Fibroblast of pulmonary artery (primary cell): ENCODE results near the gene EIF4E.
"Not testable (repeated sequence)": the region's sequence is repeated elsewhere in the genome, so short reads cannot be mapped to it uniquely, and the experiment has no call there.

ENCODE experiments used
- DNase-seq: peaks from one replicate; pipeline ENCODE4 v3.0.0-alpha.2; 2010; ENCODE audit warnings: low read depth
- H3K4me3 ChIP-seq: replicated peaks from 2 replicates; pipeline ENCODE4 v1.5.1; 2011; ENCODE audit warnings: low read depth, mild to moderate bottlenecking, control low read depth, low read length, moderate library complexity
- TF ChIP-seq, protein P1 (sequence below): IDR thresholded peaks from 2 replicates; pipeline ENCODE4 v1.5.1; 2011; ENCODE audit warnings: mild to moderate bottlenecking, control low read depth, low read length, inconsistent platforms; ENCODE audit errors: missing control alignments

Gene EIF4E

DNA sequence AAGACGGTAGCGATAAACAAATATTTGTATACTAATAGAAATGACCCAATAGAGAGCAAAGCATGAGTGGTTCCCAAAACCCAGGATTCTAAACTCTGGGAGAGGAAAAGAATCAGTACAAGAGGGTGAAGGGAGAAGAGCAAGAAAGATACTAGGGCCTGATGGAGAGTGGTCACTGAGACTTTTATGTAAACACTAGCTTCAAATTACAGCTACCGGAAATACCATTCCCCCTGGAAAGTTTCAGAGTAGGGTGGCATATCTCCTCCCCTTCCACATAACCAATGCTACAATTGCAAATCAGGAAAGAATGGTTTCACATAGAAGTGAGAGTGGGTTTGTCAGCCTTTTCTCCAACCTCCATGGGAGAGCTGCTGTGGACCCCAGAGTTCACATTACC is 77.1 kb downstream of the EIF4E start:
- TF ChIP-seq, protein P1, sequence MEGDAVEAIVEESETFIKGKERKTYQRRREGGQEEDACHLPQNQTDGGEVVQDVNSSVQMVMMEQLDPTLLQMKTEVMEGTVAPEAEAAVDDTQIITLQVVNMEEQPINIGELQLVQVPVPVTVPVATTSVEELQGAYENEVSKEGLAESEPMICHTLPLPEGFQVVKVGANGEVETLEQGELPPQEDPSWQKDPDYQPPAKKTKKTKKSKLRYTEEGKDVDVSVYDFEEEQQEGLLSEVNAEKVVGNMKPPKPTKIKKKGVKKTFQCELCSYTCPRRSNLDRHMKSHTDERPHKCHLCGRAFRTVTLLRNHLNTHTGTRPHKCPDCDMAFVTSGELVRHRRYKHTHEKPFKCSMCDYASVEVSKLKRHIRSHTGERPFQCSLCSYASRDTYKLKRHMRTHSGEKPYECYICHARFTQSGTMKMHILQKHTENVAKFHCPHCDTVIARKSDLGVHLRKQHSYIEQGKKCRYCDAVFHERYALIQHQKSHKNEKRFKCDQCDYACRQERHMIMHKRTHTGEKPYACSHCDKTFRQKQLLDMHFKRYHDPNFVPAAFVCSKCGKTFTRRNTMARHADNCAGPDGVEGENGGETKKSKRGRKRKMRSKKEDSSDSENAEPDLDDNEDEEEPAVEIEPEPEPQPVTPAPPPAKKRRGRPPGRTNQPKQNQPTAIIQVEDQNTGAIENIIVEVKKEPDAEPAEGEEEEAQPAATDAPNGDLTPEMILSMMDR = no peak
- peak; percentile 52 for DNase-seq
- H3K4me3 ChIP-seq = no peak overlapping the region

- DNase-seq = no peak
- H3K4me3 ChIP-seq = no peak overlapping the region
- TF ChIP-seq, protein P1 = no peak
Measured at GRCh38 chr4:98850937-98851336, 78.0 kb downstream of the EIF4E start.

DNA sequence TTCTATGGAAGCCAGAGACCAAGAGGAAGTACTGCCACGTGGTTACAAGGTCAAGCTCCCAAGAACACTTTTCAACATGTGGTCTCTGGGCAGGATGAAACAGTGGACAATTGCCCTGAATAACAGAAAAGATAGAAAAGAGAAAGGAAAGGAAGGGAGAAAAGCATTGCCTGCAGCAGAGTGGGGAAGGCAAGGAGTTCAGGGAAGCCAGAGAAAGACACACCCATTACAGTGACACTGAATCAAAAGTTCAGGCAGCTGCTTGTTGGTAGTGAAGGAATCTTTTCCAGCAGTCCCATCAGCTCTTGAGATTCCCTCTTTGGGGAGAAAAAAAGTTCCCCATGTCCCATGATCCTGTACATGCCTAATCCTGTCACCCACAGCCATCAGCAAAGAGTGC is 80.5 kb downstream of the EIF4E start:
- TF ChIP-seq, protein P1 = no peak
- no peak overlapping the region for H3K4me3 ChIP-seq
- DNase-seq = no peak

DNA sequence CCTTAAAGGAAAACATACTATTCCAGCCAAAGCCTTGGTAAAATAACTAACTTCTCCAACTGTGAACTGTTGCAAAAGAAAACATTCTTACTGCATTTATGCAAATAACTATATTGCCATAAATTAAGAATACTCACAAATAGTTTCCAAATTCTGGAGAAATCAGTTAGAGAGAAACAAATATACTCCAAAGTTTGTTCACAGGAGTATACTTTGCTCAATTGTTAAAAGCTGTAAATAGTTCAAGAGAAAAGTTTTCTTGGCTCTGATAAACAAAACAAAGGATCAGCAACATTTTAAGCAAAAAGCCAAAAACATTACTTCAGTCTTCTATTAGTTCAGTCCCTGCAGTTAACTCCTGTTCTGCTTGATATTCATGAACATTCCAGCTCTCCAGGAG is 83.0 kb downstream of the EIF4E start:
- no peak overlapping the region for H3K4me3 ChIP-seq
- TF ChIP-seq, protein P1 = no peak

GRCh38 chr4:98842917-98843316 is 86.0 kb downstream of the EIF4E start:
- DNase-seq, H3K4me3 ChIP-seq: not testable (repeated sequence)

More for the DNA sequence above, 83.0 kb downstream of the EIF4E start:
- DNase-seq = no peak

DNA sequence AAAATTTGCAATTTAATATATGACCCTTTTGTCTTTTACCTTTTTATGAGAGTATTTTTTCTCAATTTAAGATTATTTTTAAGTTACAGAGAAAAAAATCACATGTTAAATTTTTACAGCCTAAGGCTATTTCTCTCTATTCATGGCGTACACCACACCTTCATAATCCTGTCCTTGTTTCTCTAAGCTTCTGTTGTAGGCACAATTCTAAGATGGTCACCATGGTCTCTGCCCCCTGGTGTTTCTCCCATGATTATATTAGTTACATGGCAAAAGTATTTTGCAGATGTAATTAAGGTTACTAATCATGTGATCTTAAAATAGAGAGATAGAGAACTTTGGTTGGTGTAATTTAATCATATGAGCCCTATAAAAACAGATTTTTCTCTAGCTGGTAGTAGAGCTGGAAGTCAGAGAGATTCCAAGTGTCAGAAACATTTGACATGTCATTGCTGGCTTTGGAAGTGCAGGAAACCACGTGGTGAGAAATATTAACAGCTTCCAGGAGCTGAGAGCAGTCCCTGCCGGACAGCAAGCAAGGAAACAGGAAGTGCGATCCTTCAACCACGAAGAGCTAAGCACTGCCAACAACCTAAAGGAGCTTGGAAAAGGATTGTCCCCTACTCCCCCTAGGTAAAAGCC is 89.8 kb downstream of the EIF4E start:
- H3K4me3 ChIP-seq = no peak overlapping the region
- TF ChIP-seq, protein P1 = peak; percentile 22
- DNase-seq = peak; percentile 90

DNA sequence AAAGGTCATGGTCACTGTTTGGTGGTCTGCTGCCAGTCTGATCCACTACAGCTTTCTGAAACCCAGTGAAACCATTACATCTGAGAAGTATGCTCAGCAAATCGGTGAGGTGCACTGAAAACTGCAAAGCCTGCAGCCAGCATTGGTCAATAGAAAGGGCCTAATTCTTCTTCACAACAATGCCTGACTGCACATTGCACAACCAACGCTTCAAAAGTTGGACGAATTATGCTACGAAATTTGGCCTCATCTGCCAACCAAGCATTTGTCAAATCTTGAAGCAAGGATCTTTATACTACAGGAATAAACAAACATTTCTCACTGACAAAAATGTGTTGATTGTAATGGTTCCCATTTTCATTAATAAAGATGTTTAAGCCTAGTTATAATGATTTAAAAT is 90.4 kb downstream of the EIF4E start:
- DNase-seq = no peak
- TF ChIP-seq, protein P1 = no peak
- no peak overlapping the region for H3K4me3 ChIP-seq
